ENCODE results near the gene MTCL1.

- TF ChIP-seq CTCF (IDR thresholded peaks at IDR 0.05; ENCODE audit: low read depth, low read length) (no peak), POLR2A (IDR thresholded peaks at IDR 0.05; ENCODE audit: extremely low read depth, insufficient read length) (no peak)
Measured at GRCh38 chr18:8841781-8842485, 136.6 kb downstream of the MTCL1 start.
